Thoracic aorta (tissue), 2 donors: Measurements from ENCODE around the gene CASZ1. TPM values are rescaled to one million over a fixed set of nuclear protein-coding genes. Genes with fewer than 3 reads are reported as not detected.

Experiments
- ATAC-seq: fragments of 150-250 bp; one replicate; pipeline ENCODE4 v1.8.0; 2017; ENCODE audit warnings: low read depth; ENCODE audit not compliant: insufficient number of reproducible peaks, low FRiP score
- DNase-seq: peaks from one replicate; pipeline ENCODE4 v3.0.0-alpha.2; 2020; ENCODE audit warnings: low spot score
- H3K27ac ChIP-seq, 2 donors: fragments of 200-600 bp; sonication (generic); 1 replicate in 1 of 2; 2 replicates in 1 of 2; pipeline ENCODE4 v1.5.1; 2016; ENCODE audit warnings: mild to moderate bottlenecking in 2 of 2, moderate library complexity in 2 of 2
- H3K27me3 ChIP-seq: fragments of 200-600 bp; sonication (generic); replicated peaks from 2 replicates; pipeline ENCODE4 v1.6.0; 2016; ENCODE audit warnings: mild to moderate bottlenecking; ENCODE audit not compliant: insufficient read depth
- H3K36me3 ChIP-seq: fragments of 200-600 bp; sonication (generic); one replicate; pipeline ENCODE4 v1.5.1; 2016
- H3K4me1 ChIP-seq, 2 donors: fragments of 200-600 bp; sonication (generic); 1 replicate in 1 of 2; 2 replicates in 1 of 2; pipeline versions ENCODE4 v1.5.1 to v1.6.0; 2016; ENCODE audit warnings: low read depth in 2 of 2, mild to moderate bottlenecking in 1 of 2; ENCODE audit not compliant: control insufficient read depth in 1 of 2
- H3K4me3 ChIP-seq: fragments of 200-600 bp; sonication (generic); 2 replicates; pipeline ENCODE4 v1.5.1; 2016; ENCODE audit warnings: mild to moderate bottlenecking
- H3K9me3 ChIP-seq: fragments of 200-600 bp; sonication (generic); 2 replicates; pipeline ENCODE4 v1.5.1; 2016
- total RNA-seq, 2 donors: library from RNA; depleted of rRNA; stranded (reverse); fragments of >200 nt; gene quantifications; one replicate each; pipeline versions ENCODE4 v1.1.0 to v1.2.3, GENCODE V29; 2016
- TF ChIP-seq, protein P1 (sequence below): fragments of 200-600 bp; sonication (generic); IDR thresholded peaks from one replicate; pipeline ENCODE4 v1.5.1; 2019; ENCODE audit warnings: antibody characterized with exemption

The CASZ1 gene
- total RNA-seq, 2 donors from 2014 or later = 20.6 to 27.9 TPM

DNA sequence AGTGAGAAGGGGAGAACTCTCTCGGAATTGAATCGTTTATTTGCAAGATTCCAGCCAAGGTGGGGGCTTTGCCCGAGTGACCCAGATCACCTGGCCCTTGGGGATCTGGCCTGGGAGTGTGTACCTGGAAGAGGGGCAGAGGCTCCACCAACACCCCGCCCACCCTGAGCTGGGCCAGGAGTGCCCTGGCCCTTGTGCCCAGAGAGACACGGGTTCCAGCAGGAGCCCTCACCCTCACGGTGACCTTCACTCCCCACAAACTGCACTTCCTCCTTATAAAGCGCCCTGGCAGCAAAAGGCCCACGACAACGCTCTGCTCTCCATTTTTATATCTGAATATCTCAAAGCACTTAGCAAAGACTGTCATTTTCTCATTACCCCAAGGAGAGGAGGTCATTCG, 16.6 kb downstream of the CASZ1 start:
- DNase-seq = no peak
- no peaks in the 10 kb centered on the region for H3K9me3 ChIP-seq
- H3K4me1 ChIP-seq = no peaks in the 10 kb centered on the region
- TF ChIP-seq, protein P1, sequence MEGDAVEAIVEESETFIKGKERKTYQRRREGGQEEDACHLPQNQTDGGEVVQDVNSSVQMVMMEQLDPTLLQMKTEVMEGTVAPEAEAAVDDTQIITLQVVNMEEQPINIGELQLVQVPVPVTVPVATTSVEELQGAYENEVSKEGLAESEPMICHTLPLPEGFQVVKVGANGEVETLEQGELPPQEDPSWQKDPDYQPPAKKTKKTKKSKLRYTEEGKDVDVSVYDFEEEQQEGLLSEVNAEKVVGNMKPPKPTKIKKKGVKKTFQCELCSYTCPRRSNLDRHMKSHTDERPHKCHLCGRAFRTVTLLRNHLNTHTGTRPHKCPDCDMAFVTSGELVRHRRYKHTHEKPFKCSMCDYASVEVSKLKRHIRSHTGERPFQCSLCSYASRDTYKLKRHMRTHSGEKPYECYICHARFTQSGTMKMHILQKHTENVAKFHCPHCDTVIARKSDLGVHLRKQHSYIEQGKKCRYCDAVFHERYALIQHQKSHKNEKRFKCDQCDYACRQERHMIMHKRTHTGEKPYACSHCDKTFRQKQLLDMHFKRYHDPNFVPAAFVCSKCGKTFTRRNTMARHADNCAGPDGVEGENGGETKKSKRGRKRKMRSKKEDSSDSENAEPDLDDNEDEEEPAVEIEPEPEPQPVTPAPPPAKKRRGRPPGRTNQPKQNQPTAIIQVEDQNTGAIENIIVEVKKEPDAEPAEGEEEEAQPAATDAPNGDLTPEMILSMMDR = no peak
- H3K4me3 ChIP-seq = no peak overlapping the region
- H3K36me3 ChIP-seq = no peaks in the 10 kb centered on the region
- ATAC-seq = no peak
- H3K27me3 ChIP-seq = no peaks in the 10 kb centered on the region
- H3K27ac ChIP-seq = no peak overlapping the region

DNA sequence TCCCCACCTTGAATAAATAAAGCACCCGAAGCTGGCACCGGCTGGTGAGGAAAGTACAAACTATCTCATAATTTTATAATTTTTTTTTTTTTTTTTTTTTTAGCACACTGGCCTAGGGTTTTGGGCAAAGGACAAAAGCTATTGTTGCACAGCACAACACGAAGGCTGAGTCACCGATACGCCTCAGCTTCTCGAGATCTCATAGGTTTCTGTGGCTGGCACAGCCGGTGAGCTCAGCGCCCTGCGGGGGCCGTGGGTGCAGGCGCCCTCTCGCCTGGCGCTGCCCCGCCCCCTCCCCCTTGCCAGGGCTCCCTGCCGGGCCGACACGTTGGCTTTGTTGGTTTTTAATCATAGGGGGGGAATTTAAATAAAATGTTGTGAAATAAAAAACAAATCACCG, 17.2 kb downstream of the CASZ1 start:
- DNase-seq (no peak), ATAC-seq (no peak)
- Histone ChIP-seq H3K9me3 (no peaks in the 10 kb centered on the region), H3K27me3 (no peaks in the 10 kb centered on the region), H3K4me3 (no peak overlapping the region), H3K4me1 (no peaks in the 10 kb centered on the region), H3K36me3 (no peaks in the 10 kb centered on the region), H3K27ac (no peak overlapping the region)
- TF ChIP-seq, protein P1 = no peak

DNA sequence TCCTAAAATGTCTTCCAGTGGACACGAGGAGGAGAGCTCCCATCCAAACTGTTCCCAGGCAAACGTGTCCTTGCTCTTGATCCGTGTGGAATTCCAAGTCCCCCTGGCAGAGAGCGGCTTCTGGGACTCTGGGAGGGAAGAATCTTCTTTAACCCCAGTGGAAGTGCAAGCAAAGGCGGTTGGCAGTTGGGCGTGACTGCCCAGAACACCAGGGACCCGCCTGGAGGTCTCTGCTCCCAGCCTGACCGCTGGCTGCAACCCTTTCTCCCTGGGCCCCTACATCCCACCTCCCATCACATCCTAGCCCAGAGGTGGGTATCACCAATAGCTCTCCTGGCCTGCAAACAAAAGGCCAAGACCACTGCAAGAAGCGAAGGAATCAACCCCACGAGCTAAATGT, 17.8 kb downstream of the CASZ1 start:
- DNase-seq = no peak
- ATAC-seq = no peak
- H3K27me3 ChIP-seq = no peaks in the 10 kb centered on the region
- no peaks in the 10 kb centered on the region for H3K9me3 ChIP-seq
- H3K4me3 ChIP-seq = no peak overlapping the region
- H3K4me1 ChIP-seq = no peaks in the 10 kb centered on the region
- H3K36me3 ChIP-seq = no peaks in the 10 kb centered on the region
- TF ChIP-seq, protein P1 = no peak
- no peak overlapping the region for H3K27ac ChIP-seq

DNA sequence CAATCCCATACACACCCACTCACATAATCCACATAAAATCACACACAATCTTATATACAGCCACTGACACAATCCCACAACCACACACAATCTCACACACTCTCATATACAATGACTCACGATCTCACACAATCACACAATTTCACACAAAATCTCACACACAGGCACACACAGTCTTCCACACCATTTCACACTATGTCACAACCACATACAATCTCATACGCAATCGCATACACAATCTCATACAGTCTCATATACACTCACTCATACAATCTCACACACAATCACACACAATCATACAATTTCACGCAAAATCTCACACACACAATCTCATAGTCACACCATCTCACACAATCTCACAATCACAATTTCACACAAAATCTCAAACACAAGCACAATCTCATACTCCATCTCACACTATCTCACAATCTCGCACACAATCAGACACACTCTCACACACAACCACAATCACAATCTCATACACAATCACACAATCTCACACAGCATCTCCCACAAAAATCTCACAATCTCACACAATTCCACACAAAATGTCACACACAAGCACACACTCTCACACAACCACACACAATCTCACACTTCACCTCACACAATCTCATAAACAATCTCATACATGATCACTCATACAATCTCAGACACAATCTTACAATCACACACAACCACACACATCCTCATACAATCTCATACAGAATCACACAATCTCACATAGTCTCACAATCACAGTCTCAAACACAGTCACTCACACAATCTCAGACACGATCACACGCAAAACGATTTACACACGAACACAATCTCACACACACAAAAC, 18.5 kb downstream of the CASZ1 start:
- H3K4me3 ChIP-seq = no peak overlapping the region
- TF ChIP-seq, protein P1 = no peak
- no peaks in the 10 kb centered on the region for H3K4me1 ChIP-seq
- H3K36me3 ChIP-seq = no peaks in the 10 kb centered on the region
- no peak overlapping the region for H3K27ac ChIP-seq
- ATAC-seq (no peak), DNase-seq (no peak)
- H3K27me3 ChIP-seq = no peaks in the 10 kb centered on the region
- H3K9me3 ChIP-seq = no peaks in the 10 kb centered on the region

DNA sequence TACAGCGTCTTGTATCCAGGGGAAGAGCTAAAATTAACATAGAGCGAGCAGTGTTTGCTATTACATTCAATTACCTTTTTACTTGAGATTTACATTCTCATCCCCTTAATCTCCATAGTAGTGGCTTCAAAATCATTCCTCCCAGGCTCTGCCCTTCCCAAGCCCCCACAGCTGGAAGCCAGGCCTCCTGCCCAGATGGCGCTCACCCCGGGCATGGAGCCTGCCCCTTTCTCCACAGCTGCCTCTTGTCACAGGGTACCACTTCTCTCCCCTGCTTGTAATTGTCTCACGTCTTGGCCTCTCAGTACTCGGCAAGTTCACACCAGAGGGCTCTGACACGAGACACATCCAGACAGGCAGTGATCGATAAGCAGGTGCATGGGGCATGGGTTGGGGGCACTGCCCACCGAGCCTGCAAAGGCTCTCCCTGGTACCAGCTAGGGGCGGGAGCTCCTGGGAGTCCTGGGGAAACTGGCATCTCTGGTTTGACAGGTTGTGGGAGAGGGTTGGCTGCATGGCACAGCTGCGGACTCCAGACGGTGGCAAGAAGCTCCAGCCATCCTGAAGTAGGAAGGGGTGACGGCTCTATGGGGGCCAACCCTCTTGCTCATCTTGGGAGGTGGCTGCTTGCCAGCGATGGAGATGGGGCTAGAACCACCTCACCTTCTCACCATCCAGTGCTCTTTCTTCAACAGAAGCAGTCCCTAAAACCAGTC, 20.1 kb downstream of the CASZ1 start:
- Histone ChIP-seq H3K27me3 (no peaks in the 10 kb centered on the region), H3K9me3 (no peaks in the 10 kb centered on the region), H3K36me3 (no peaks in the 10 kb centered on the region), H3K4me3 (no peak overlapping the region), H3K27ac (no peak overlapping the region), H3K4me1 (no peaks in the 10 kb centered on the region)
- no peak for ATAC-seq
- TF ChIP-seq, protein P1 = no peak
- no peak for DNase-seq
